ENCODE data around the gene FKBP5.
A peak's percentile ranks its signal among the peaks of the same experiment; 100 is the strongest.

The FKBP5 gene

DNA sequence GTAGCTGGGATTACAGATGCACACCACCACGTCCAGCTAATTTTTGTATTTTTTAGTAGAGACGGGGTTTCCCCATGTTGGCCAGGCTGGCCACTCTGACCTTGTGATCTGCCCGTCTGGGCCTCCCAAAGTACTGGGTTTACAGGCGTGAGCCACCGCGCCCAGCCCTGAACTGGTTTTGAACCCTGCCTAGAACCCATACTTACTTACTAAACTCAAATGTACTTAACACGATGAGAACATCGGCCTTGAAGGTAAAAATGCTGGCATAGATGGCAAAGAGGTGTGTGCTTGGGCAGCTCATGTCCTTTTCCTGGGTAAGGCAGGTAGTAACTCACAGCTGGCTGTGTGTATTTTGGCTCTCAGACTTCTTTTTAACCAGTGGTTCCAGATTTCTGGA, 44.9 kb upstream of the FKBP5 start:
- TF ChIP-seq, protein P1, sequence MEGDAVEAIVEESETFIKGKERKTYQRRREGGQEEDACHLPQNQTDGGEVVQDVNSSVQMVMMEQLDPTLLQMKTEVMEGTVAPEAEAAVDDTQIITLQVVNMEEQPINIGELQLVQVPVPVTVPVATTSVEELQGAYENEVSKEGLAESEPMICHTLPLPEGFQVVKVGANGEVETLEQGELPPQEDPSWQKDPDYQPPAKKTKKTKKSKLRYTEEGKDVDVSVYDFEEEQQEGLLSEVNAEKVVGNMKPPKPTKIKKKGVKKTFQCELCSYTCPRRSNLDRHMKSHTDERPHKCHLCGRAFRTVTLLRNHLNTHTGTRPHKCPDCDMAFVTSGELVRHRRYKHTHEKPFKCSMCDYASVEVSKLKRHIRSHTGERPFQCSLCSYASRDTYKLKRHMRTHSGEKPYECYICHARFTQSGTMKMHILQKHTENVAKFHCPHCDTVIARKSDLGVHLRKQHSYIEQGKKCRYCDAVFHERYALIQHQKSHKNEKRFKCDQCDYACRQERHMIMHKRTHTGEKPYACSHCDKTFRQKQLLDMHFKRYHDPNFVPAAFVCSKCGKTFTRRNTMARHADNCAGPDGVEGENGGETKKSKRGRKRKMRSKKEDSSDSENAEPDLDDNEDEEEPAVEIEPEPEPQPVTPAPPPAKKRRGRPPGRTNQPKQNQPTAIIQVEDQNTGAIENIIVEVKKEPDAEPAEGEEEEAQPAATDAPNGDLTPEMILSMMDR (IDR thresholded peaks at IDR 0.05; ENCODE audit: low read depth, low read length), result no peak
- DNase-seq (ENCODE audit: low read depth in 2 of 2), result no peak
- no peak overlapping the region for H3K4me3 ChIP-seq (replicated peaks in 1 of 2; ENCODE audit: low read depth in 2 of 2, low read length in 2 of 2)

DNA sequence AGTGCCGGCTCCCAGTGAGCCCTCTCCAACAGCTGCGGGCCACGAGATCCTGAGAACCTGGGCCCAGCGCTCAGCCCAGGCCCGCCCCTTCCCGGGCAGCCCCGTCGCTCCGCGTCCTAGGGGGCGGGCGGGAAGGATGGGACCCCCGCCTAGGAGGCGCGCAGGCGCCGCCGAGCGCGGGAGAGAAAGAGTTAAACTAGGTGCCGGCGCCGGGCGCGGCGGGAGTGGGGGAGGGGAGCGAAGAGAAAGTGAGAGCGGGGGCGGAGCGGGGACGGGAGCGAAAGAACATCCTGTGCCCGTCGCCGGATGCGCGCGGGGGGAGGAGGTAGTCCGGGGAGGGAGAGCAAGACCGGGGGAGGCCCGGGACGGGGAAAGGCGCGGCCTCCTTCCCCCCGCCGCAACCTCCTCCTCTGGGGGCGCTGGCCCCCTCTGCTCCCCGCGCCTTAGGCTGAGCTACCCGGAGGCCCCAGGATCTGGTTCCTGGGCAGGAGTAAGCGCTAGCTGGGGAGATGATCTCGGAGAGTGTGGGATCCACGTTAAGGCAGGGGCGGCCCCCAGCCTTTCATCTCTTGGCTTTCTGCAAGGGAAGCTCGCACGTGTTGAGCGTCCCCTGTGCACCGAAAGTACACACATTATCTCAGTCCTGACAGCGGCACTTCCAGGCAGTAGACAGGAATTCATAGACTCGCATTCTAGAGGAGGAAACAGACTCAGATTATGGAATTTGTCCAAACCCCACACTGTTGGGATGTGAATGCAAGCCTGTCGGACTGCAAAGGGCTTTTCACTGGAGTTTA, 43.2 kb upstream of the FKBP5 start:
- TF ChIP-seq, protein P1 (IDR thresholded peaks at IDR 0.05; ENCODE audit: low read depth, low read length), result peak; percentile 3
- peak; percentile 98 to 99 for DNase-seq (ENCODE audit: low read depth in 2 of 2)
- H3K4me3 ChIP-seq (replicated peaks in 1 of 2; ENCODE audit: low read depth in 2 of 2, low read length in 2 of 2), result peak overlapping the region; percentile 53 to 54

DNA sequence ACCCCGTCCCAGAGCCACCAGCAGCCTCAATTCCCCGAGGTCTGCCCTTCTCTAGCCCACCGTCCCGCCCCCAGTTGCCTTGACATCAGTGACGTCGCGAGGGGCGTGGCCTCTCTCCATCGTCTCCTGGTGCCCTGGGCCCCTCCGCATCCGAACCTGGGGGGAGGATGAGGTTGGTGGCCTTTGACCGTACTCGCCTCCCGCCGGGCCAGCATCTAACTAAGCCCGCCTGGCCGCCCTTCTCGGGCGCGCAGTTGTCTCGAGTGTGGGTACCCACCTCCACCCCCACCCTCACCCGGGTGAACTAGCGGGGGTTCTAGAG, 42.7 kb upstream of the FKBP5 start:
- peak overlapping the region; percentile 53 to 54 for H3K4me3 ChIP-seq (replicated peaks in 1 of 2; ENCODE audit: low read depth in 2 of 2, low read length in 2 of 2)
- TF ChIP-seq, protein P1 (IDR thresholded peaks at IDR 0.05; ENCODE audit: low read depth, low read length), result no peak
- DNase-seq (ENCODE audit: low read depth in 2 of 2), result peak; percentile 88 to 92

DNA sequence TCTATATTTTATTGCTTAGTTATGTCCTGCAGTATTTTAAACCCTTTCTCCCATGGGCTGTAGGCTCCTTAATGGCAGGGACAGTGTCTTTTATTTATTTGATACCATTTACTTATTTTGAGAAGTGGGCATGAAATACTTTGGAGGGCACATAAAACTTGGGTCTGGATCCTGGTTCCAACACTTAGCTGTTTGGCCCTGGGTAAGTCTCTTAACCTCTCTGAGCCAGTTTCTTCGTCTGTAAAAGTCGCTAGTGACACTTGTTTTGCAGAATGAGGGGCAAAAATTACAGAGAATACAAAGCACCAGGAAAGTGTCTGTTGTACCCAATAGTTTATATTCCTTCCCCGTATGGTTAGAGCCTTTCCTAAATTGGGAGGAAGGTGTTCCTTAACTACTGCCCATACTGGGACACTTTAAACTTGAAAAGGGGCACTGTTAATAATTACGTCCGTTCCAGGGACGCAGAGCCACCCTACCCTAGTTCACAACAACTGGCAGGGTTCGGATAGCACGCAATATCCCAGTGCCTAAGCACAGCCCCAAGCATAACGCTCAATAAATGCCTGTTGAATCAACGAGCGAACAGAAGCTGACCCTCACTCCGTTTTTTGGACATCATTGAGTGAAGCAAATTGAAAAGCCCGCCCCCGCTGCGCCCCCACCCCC, 42.2 kb upstream of the FKBP5 start:
- TF ChIP-seq, protein P1 (IDR thresholded peaks at IDR 0.05; ENCODE audit: low read depth, low read length), result no peak
- peak overlapping the region in 1 of 2 donors; percentile 13 for H3K4me3 ChIP-seq (replicated peaks in 1 of 2; ENCODE audit: low read depth in 2 of 2, low read length in 2 of 2)
- no peak for DNase-seq (ENCODE audit: low read depth in 2 of 2)

DNA sequence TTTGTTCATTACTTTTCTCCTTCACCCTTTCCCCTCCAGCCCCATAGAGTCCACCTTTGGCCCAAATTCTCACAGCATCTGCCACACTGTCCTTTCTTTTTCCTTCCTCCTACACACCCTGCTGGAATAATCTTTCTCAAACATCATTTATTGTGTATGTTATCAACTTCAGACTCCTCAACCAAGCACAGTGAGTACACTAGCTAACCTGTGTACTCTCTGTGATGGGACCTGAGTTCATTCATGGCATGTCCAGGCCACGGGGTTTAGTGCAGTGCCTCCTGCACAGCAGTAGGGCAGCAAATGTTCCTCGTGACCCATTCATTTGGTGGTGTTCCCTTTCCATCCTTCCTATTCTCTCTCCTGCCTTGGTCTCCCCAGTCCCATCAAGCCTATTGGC, 41.0 kb upstream of the FKBP5 start:
- no peak overlapping the region for H3K4me3 ChIP-seq (replicated peaks in 1 of 2; ENCODE audit: low read depth in 2 of 2, low read length in 2 of 2)
- no peak for DNase-seq (ENCODE audit: low read depth in 2 of 2)
- TF ChIP-seq, protein P1 (IDR thresholded peaks at IDR 0.05; ENCODE audit: low read depth, low read length), result no peak

DNA sequence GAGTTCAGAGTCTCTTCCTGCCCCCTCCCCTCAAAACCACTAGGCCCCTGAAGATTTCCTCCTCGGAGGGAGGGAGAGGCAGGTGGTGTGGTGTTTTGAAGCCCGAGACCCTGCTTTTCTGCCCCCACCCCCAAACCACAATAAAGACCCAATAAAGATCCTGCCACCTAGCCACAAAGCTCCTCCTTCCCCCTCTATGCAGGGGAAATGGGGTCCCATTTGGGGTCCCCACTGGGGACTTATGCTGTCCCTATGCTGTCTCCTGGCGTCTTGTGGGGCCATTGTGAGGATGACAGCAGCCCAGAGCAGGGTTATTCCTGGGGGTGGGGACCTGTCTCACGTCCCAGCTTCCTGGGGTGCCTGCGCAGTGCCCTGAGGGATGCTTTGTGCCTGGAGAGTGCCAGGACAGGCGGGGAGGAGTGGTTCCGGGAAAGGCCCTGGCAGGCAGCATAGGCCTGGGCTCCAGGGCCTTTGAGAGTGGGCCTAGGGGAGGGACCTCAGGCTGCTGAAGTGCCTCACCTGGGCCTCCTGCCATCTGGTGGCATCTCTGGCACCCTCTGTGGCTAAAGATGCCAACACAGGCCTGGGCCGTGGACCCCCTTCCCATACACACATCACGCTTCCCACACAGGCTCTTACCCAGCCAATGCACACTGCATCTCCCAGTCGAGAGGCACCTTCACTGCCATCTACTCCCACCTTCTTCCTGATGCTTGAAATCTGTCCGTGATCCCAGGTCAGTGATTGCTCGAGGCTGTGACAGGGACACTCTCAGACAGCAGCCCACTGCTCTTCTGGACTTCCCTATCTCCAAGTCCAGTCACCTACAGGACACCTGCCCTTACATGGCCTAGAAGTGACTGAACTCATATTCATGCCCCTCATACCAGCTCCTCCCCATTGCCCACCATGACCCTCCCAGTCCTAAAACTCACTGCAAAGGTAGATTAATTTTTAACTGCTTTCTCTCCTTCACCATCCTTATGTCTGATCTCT, 40.3 kb upstream of the FKBP5 start:
- peak overlapping the region in 1 of 2 donors; percentile 31 for H3K4me3 ChIP-seq (replicated peaks in 1 of 2; ENCODE audit: low read depth in 2 of 2, low read length in 2 of 2)
- no peak for DNase-seq (ENCODE audit: low read depth in 2 of 2)
- TF ChIP-seq, protein P1 (IDR thresholded peaks at IDR 0.05; ENCODE audit: low read depth, low read length), result no peak
